Epithelial cell of esophagus (primary cell): Measurements from ENCODE around the gene ZDHHC17.

ENCODE experiments used
- DNase-seq: peaks from one replicate; pipeline ENCODE4 v3.0.0; 2010; ENCODE audit warnings: low read depth
- H3K4me3 ChIP-seq: 2 replicates; pipeline ENCODE4 v1.5.1; 2011; ENCODE audit warnings: mild to moderate bottlenecking, low read length, control low read depth
- CTCF ChIP-seq: IDR thresholded peaks from 2 replicates; pipeline ENCODE4 v1.5.1; 2011; ENCODE audit warnings: low read depth, mild to moderate bottlenecking, low read length, control low read depth, inconsistent platforms; ENCODE audit not compliant: insufficient read depth; ENCODE audit errors: missing control alignments

ZDHHC17 gene

GRCh38 chr12:76895796-76896195 is 131.9 kb downstream of the ZDHHC17 start:
- no peak for DNase-seq
- H3K4me3 ChIP-seq, result no peak overlapping the region
- TF ChIP-seq CTCF, result no peak

GRCh38 chr12:76896274-76896673 is 132.4 kb downstream of the ZDHHC17 start:
- TF ChIP-seq CTCF, result no peak
- no peak overlapping the region for H3K4me3 ChIP-seq
- DNase-seq, result no peak

- no peak for TF ChIP-seq CTCF
- DNase-seq, result peak; percentile 14
- no peak overlapping the region for H3K4me3 ChIP-seq
These were observed 134.5 kb downstream of the ZDHHC17 start for GRCh38 chr12:76898442-76898841.

GRCh38 chr12:76899522-76899921 is 135.6 kb downstream of the ZDHHC17 start:
- no peak for TF ChIP-seq CTCF
- no peak overlapping the region for H3K4me3 ChIP-seq

GRCh38 chr12:76901628-76902380 is 137.9 kb downstream of the ZDHHC17 start:
- no peak for DNase-seq
- no peak for TF ChIP-seq CTCF
- H3K4me3 ChIP-seq, result no peak overlapping the region

More at GRCh38 chr12:76899522-76899921, 135.6 kb downstream of the ZDHHC17 start:
- DNase-seq, result peak; percentile 24
